Right renal cortex interstitium (tissue), 3 donors: Measurements from ENCODE around the gene DLG2. TPM values are rescaled to one million over a fixed set of nuclear protein-coding genes. Genes with fewer than 3 reads are reported as not detected.
"Not testable (repeated sequence)": the region's sequence is repeated elsewhere in the genome, so short reads cannot be mapped to it uniquely, and the experiment has no call there.

Experiments
- DNase-seq, 3 donors: peaks; one replicate each; pipeline ENCODE4 v3.0.0-alpha.2; 2013; ENCODE audit warnings: low read depth in 3 of 3, low spot score in 2 of 3
- polyA plus RNA-seq, 3 donors: library from polyadenylated mRNA; unstranded; fragments of 120-200 nt; gene quantifications; one replicate each; pipeline ENCODE4 v1.2.1, GENCODE V29; 2013; ENCODE audit not compliant: insufficient read length in 3 of 3

The DLG2 gene
- polyA plus RNA-seq, 3 donors, result 11.5 to 14.0 (median 13.3) TPM

GRCh38 chr11:83801799-83802198, 1825.3 kb downstream of the DLG2 start:
- no peak for DNase-seq

- no peak for DNase-seq
Observed at GRCh38 chr11:83793310-83793709, 1833.8 kb downstream of the DLG2 start.

- no peak for DNase-seq
Observed at GRCh38 chr11:83791557-83791956, 1835.6 kb downstream of the DLG2 start.

- DNase-seq, result no peak
Observed at GRCh38 chr11:83785942-83786341, 1841.2 kb downstream of the DLG2 start.

- no peak for DNase-seq
Observed at GRCh38 chr11:83784419-83784818, 1842.7 kb downstream of the DLG2 start.

- no peak for DNase-seq
Observed at GRCh38 chr11:83782329-83782728, 1844.8 kb downstream of the DLG2 start.

- no peak for DNase-seq
Observed at GRCh38 chr11:83779876-83780275, 1847.3 kb downstream of the DLG2 start.

GRCh38 chr11:83778596-83778995, 1848.5 kb downstream of the DLG2 start:
- DNase-seq, result no peak

- no peak for DNase-seq
Observed at GRCh38 chr11:83773950-83774880, 1852.9 kb downstream of the DLG2 start.

GRCh38 chr11:83768489-83768888, 1858.7 kb downstream of the DLG2 start:
- no peak for DNase-seq

- no peak for DNase-seq
Observed at GRCh38 chr11:83766932-83767331, 1860.2 kb downstream of the DLG2 start.

- DNase-seq, result no peak
Observed at GRCh38 chr11:83764643-83765042, 1862.5 kb downstream of the DLG2 start.

GRCh38 chr11:83760932-83761331, 1866.2 kb downstream of the DLG2 start:
- DNase-seq, result no peak

- no peak for DNase-seq
Observed at GRCh38 chr11:83759148-83759547, 1868.0 kb downstream of the DLG2 start.

GRCh38 chr11:83751041-83751440, 1876.1 kb downstream of the DLG2 start:
- no peak for DNase-seq

- no peak for DNase-seq
Observed at GRCh38 chr11:83746921-83747585, 1880.1 kb downstream of the DLG2 start.

- no peak for DNase-seq
Observed at GRCh38 chr11:83744620-83745192, 1882.4 kb downstream of the DLG2 start.

GRCh38 chr11:83736684-83737083, 1890.5 kb downstream of the DLG2 start:
- no peak for DNase-seq

GRCh38 chr11:83734120-83734519, 1893.0 kb downstream of the DLG2 start:
- DNase-seq, result no peak

GRCh38 chr11:83731288-83731687, 1895.9 kb downstream of the DLG2 start:
- not testable (repeated sequence) for DNase-seq

- no peak for DNase-seq
Observed at GRCh38 chr11:83728281-83728680, 1898.9 kb downstream of the DLG2 start.

GRCh38 chr11:83727251-83727650, 1899.9 kb downstream of the DLG2 start:
- DNase-seq, result no peak
